Raji (cell line): Measurements from ENCODE around the gene SETD1A.

ENCODE experiments used
- POLR2A ChIP-seq: IDR thresholded peaks from 2 replicates; pipeline ENCODE4 v1.6.1; 2011; ENCODE audit warnings: low read depth, low read length, control low read depth; ENCODE audit not compliant: insufficient read depth

Gene SETD1A

DNA sequence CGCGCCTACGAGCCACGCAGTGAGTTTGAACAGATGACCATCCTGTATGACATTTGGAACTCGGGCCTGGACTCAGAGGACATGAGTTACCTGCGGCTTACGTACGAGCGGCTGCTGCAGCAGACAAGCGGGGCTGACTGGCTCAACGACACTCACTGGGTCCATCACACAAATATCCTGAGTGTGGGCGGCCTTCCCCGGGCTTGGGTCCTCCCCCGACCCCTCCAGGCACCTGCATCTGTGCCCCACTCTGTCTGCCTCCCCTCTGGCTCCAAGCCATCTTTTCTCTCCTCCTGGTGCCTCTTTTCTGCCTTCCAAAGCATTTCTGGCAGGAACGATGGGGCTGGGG is 22.4 kb downstream of the SETD1A start:
- no peak for TF ChIP-seq POLR2A

DNA sequence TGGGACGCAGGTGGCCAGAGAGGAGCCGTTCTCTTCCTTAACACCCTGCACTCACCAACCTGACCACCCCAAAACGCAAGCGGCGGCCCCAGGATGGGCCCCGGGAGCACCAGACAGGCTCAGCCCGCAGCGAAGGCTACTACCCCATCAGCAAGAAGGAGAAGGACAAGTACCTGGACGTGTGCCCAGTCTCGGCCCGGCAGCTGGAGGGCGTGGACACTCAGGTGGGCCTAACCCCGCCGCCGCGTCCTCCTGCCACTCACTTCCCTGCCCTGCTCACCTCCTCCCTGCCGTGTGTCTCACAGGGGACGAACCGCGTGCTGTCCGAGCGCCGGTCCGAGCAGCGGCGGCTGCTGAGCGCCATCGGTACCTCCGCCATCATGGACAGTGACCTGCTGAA is 22.9 kb downstream of the SETD1A start:
- no peak for TF ChIP-seq POLR2A

DNA sequence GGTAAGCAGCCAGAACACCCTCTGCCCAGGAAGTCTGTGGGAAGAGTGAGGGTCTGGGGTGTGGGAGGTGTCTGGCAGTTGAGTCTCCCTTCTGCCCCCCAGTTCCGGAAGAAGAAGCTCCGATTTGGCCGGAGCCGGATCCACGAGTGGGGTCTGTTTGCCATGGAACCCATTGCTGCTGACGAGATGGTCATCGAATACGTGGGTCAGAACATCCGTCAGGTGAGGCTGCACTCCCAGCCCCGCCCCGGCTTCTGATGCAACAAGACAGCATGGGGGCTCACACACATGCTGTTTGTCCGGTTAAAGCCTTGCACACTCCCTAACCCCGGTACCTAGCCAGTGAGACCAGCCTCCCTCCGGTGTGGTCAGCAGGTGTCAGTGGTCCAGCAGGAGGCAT is 23.4 kb downstream of the SETD1A start:
- TF ChIP-seq POLR2A = no peak

DNA sequence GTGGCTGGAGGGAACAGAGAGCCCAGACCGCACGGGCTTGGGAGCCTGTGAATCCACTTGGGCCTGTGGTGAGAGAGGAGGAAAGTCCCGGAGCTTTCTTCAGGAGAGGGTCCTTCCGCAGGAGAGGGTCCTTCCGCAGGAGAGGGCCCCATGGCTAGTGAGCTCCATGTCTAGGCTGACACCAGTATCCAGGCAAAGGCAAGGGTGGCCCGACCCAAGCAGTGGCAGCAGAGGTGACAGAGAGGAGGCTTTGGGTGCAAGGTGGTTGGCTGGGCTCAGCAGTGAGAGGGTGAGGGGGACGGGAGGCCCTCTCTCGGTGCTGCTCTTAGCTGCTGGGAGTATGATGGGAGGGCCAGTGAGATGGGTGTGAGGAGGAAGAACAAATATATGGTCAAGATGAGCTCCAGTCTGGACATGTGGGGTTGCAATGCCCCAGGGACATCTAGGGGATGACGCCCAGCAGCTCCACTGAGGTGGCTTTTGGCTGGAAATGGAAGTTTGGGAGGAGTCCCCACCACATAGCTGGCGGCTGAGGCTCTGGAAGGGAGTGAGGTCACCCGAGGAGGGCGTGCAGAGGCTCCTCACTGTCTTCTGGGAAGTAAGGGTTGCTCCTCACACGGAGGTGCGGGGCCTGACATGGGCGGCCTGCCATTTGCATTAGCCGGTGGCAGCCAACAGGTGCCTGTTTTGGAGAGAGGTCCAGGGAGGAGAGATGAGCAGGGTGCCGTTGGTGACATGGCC is 25.2 kb downstream of the SETD1A start:
- TF ChIP-seq POLR2A = no peak

DNA sequence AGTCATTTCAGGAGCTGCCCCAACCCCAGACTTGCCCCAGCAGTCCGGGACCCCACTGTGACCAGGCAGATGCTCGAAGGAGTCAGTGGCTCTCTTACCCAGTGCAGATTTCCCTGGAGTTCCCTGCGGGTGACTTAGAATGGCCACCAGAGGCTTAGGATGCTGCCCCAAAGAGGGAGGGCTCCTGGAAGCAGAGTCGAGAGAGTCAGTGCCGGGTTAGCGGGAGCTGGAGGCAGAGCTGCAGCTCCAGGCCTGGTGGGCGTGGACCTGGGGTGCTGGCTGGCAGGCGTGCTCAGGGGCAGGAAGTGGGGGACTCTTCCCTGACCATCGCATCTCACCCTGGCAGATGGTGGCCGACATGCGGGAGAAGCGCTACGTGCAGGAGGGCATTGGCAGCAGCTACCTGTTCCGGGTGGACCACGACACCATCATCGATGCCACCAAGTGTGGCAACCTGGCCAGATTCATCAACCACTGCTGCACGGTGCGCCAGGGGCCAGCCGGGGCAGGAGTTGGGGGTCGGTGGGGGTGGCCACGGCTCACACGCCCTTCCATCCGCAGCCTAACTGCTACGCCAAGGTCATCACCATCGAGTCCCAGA is 25.8 kb downstream of the SETD1A start:
- TF ChIP-seq POLR2A = no peak

DNA sequence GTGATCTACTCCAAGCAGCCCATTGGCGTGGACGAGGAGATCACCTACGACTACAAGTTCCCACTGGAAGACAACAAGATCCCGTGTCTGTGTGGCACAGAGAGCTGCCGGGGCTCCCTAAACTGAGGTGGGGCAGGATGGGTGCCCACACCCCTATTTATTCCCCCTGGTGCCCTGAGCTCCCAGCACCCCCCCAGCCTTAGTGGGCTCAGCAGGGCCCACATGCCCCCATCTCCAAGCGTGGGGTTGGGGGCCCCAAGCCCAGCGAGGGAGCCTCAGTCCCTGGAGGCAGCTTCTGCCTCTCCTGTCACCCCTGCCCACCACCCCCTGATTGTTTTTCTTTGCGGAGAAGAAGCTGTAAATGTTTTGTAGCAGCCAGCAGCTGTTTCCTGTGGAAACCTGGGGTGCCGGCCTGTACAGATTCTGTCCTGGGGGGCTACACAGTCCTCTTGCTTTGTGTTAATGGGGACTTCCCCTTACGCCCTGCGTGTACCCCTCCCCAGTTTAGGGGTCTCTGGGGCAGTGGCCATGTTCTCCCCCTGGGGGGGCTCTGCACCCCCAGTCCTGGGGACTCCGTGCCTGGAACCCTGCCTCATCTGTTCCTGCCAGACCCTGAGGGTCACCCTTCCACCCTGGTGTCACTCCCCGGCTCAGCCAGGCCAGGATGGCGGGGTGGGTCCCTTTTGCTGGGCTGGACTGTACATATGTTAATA is 26.5 kb downstream of the SETD1A start:
- no peak for TF ChIP-seq POLR2A

DNA sequence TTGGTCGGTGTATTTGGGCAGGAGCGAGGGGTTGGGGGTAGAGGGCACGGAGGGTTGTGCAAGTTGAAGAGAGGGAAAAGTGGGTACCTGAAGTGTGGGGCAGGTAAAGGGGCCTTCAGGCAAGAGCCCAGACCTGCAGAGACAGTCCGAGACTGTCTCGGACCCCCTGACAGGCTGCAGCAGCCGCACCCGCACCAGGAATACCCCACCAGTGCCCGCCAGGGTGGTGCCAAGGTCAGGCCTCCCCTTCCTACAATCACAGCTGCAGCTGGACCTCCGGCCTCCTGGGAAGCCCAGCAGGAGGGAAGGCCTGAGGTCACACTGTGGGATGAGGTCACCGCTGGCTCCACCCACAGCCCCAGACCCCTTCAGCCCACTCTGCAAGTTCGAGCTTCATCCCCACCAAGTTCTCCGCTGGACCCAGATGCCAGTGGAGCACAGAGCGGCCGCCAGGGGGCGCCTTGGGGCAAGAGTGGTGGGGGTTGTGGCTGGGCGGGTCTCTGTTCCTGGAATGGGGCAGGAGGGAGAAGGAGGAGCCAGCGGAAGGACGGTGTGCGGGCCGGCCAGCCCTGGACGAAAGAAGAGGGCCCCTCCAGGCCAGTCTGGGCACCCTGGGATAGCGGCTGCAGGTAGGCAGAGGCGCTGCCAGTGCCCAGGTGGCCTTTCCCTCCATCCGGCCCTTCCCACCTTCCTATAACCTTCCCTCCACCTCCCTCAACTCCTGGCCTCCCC is 27.3 kb downstream of the SETD1A start, which contains the start of gene HSD3B7:
Gene HSD3B7 (plus strand): TSS at position 539 of the 732 bp plus-strand sequence. CDS start 452 bp downstream, outside the sequence.
- no peak for TF ChIP-seq POLR2A

DNA sequence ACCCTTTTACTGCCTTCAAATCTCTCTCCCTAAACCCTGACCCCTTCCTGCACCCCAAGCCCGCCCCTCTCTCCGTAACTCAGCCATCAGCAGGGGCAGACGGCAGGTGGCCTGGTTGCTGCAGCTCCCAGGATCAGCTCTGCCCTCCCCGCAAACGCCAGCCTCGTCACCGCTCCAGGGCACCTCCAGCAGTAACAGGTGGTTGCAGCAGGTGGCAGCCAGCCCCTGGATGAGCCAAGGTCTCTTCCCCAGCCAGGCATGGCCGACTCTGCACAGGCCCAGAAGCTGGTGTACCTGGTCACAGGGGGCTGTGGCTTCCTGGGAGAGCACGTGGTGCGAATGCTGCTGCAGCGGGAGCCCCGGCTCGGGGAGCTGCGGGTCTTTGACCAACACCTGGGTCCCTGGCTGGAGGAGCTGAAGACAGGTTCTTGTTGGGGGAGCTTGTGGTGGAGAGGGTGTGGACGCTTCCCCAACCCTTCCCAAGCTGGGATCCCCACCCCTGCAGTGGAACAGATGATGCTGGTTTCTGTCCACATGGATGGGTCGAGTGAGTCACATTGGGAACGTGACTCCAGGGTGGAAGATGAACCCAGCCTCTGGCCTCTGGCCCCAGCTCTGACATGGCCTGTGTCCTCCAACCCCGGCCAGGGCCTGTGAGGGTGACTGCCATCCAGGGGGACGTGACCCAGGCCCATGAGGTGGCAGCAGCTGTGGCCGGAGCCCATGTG is 28.0 kb downstream of the SETD1A start:
- no peak for TF ChIP-seq POLR2A

DNA sequence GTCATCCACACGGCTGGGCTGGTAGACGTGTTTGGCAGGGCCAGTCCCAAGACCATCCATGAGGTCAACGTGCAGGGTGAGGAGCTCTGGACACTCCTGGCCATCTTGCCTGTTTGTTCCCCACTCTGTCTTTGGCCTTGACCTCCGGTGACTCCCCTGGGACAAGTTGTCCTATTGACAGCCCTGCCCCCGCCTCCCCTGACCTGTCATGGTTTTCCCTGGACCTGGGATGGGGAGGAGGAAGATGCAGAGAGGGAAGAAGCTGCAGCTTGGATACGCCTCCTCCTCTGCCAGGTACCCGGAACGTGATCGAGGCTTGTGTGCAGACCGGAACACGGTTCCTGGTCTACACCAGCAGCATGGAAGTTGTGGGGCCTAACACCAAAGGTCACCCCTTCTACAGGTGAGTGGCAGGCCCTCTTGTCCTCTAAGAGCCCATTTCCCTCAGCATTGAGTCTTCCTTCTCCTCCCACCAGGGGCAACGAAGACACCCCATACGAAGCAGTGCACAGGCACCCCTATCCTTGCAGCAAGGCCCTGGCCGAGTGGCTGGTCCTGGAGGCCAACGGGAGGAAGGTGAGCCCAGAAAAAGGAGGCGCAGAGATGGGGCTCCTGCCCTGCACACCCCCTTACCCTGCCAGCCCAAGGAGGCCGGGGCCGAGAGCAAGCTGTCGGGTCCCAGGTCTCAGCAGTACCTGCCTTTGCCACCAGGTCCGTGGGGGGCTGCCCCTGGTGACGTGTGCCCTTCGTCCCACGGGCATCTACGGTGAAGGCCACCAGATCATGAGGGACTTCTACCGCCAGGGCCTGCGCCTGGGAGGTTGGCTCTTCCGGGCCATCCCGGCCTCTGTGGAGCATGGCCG is 28.8 kb downstream of the SETD1A start:
- no peak for TF ChIP-seq POLR2A

DNA sequence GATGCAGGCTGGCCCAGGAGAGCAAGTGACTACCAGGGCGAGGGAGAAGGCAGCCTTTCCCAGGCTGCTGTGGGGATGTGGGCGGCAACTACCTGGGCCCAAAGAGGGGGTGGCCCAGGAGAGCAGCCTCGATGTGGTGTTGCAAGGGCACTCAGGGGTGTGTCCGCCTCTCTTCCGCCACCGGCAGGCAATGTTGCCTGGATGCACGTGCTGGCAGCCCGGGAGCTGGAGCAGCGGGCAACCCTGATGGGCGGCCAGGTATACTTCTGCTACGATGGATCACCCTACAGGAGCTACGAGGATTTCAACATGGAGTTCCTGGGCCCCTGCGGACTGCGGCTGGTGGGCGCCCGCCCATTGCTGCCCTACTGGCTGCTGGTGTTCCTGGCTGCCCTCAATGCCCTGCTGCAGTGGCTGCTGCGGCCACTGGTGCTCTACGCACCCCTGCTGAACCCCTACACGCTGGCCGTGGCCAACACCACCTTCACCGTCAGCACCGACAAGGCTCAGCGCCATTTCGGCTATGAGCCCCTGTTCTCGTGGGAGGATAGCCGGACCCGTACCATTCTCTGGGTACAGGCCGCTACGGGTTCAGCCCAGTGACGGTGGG is 30.1 kb downstream of the SETD1A start:
- TF ChIP-seq POLR2A = no peak

DNA sequence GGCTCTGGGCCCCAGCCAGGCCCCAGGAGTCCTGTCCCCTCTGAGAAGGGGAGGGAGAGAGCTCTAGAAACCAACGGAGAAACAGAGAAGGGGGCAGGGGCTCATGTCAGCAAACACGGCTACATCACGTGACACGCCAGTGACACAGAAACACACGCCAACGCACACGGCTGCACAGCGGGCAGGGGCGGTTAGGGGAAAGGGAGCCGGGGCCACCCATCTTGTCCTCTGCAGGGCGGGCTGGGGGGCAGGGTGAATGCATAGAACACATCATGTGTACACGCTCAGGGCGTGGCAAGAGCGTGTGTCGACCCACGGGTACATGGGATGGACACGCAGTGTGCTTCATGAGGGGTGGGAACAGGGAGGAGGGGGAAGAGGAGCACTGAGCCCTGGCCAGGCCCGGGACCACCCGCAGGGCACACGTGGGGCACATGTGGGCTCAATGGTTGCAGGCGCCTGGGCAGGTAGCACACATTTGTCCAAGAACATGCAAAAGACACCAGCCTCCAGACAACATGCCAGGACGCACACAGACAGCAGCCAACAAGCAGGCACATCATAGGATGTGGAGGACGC is 32.0 kb downstream of the SETD1A start:
- no peak for TF ChIP-seq POLR2A

DNA sequence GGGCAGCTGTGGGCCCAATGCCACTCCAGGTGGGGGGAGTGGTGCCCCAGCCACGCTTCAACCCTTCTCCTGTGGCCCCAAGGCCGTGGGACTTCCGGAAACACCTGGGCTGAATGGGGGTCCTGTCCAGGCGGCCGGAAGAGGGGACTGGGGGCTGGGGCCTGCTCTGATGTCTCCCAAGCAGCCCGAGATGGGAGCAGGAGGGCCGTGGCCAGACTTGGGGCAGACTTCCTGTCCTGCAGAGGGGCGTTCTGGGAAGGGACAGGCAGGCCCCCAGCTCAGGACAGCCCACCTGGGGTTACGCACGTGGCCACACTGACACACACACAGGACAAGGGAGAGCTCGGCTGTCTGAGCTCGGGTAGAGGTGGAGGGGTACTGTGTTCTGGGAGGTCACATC is 32.6 kb downstream of the SETD1A start:
- no peak for TF ChIP-seq POLR2A

DNA sequence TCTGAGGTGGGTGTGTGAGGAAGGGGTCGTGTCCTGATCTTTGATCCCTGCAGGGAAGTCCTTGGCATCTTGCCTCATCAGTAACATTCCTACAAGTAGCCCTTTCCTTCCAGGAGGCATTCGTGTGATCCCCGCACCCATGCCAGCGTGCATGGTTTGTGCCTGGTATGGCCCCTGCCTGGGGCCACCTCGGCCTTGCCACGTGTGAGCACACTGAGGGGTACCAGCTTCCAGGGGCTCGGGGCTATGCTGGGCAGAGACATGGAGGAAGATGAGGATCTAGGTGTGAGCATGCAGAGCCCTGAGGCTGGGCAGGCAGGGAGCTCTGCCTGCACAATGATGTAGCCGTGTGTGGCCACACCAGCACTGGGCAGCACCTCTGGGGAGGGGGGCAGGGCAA is 33.5 kb downstream of the SETD1A start:
- no peak for TF ChIP-seq POLR2A

DNA sequence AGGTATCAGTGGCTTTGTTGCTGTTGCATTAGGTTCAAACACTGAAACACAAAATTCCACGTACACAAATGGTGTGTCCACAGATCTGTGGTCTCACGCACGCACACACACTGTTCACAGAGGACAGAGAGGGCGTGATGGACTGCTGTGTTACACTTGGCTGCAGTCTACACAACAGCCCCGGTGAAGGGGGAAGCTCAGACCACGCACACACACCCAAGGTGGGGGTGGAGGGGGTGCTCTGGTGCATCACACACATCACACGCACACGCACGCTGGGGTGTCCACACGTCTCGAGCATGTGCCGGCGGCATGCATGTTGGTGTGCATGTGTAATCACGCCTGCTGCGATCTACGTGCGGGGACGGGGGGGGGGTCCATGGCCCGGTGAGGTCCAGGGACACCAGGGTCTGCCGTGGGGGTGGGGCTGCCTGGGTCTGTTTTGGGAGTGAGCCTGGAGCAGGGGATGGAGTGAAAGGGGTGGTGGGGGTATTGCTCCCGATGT is 34.8 kb downstream of the SETD1A start:
- no peak for TF ChIP-seq POLR2A
